Colonic mucosa (tissue), 4 donors: ENCODE measurements around the gene TNFAIP8. TPM values are rescaled to one million over a fixed set of nuclear protein-coding genes. Genes with fewer than 3 reads are reported as not detected.
"Not testable (repeated sequence)": the region's sequence is repeated elsewhere in the genome, so short reads cannot be mapped to it uniquely, and the experiment has no call there.

Experiments
- DNase-seq: peaks from one replicate; pipeline ENCODE4 v3.0.0-alpha.2; 2020
- H3K27ac ChIP-seq: fragments of 200-600 bp; one replicate; pipeline ENCODE4 v1.8.0; 2021
- H3K27me3 ChIP-seq: fragments of 200-600 bp; one replicate; pipeline ENCODE4 v1.8.0; 2021
- H3K36me3 ChIP-seq: fragments of 200-600 bp; one replicate; pipeline ENCODE4 v1.8.0; 2021
- H3K4me1 ChIP-seq: fragments of 200-600 bp; one replicate; pipeline ENCODE4 v1.8.0; 2021; ENCODE audit warnings: mild to moderate bottlenecking
- H3K4me3 ChIP-seq: fragments of 200-600 bp; one replicate; pipeline ENCODE4 v1.8.0; 2021
- H3K9ac ChIP-seq, 2 donors: one replicate each; pipeline ENCODE4 v1.7.0; 2013; ENCODE audit warnings: control low read depth in 2 of 2, low read depth in 2 of 2, low read length in 2 of 2
- H3K9me3 ChIP-seq: fragments of 200-600 bp; one replicate; pipeline ENCODE4 v1.8.0; 2021
- intact Hi-C: fragments of 100-400 bp; cut with DNase I; formaldehyde crosslinking; loops from one replicate; pipeline ENCODE4 v1.14.1; 2022
- total RNA-seq, 2 donors: library from RNA; stranded (reverse); fragmentation: NEBNext Ultra II Directional in 1 of 2; extraction: Animal tissue kit (Norgen Biotek cat#: 25700) in 1 of 2; gene quantifications; one replicate each; pipeline ENCODE4 v1.2.1, GENCODE V29; 2021
- TF ChIP-seq, protein P1 (sequence below): fragments of 200-600 bp; IDR thresholded peaks from one replicate; pipeline ENCODE4 v1.8.0; 2022; ENCODE audit warnings: antibody characterized with exemption, mild to moderate bottlenecking
- donor health status: healthy.
- donor health status: DM: no; HTN: no; CAD: no.
- donor health status: DM: no; HTN: no; CAD: no.

Gene TNFAIP8
- total RNA-seq, 2 donors from 2014 or later = 11.0 to 12.7 TPM

DNA sequence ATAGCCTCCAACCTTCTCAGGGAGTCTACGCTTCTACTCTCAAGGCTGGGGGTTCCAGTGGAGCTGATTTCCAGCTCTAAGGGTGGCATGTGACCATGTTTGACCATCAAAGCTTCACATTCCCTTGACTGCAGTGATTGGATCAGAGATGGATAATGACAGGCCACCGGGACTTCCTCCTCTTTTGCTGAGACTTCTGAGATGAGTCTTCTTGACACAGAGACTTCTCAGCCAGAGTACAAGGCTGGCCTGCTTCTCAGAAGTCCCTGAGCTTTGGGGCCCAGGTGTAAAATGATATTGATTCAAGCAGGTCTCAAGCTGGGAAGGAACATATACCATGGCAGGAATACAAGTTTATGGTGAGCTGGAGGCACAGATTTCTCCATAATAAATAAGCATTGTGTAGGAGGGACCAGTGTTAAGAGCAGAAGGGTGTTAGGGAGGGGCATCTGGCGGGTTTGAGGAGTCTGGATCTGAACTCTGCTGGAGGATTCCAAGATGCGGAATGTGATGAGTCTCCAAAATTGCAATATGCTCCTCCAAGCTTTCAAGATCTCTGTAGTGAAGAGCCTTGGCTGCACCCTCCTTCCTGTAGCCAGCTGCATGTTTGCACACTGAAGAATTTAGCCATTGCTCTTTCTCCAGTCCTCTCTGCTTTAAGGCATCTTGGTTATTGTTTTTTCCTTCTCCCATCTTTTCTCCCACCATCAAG lies 54.8 kb downstream of the TNFAIP8 start:
- no peaks in the 10 kb centered on the region for H3K4me1 ChIP-seq
- TF ChIP-seq, protein P1, sequence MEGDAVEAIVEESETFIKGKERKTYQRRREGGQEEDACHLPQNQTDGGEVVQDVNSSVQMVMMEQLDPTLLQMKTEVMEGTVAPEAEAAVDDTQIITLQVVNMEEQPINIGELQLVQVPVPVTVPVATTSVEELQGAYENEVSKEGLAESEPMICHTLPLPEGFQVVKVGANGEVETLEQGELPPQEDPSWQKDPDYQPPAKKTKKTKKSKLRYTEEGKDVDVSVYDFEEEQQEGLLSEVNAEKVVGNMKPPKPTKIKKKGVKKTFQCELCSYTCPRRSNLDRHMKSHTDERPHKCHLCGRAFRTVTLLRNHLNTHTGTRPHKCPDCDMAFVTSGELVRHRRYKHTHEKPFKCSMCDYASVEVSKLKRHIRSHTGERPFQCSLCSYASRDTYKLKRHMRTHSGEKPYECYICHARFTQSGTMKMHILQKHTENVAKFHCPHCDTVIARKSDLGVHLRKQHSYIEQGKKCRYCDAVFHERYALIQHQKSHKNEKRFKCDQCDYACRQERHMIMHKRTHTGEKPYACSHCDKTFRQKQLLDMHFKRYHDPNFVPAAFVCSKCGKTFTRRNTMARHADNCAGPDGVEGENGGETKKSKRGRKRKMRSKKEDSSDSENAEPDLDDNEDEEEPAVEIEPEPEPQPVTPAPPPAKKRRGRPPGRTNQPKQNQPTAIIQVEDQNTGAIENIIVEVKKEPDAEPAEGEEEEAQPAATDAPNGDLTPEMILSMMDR = no peak
- no peaks in the 10 kb centered on the region for H3K9me3 ChIP-seq
- intact Hi-C loops = loop anchor here (5.0 to 10.0 kb wide), 2 partner anchors 386 to 423 kb away; partner anchors contain the start of gene DTWD2
- H3K9ac ChIP-seq = no peak overlapping the region
- H3K36me3 ChIP-seq = no peaks in the 10 kb centered on the region
- H3K4me3 ChIP-seq = no peak overlapping the region
- no peaks in the 10 kb centered on the region for H3K27me3 ChIP-seq
- DNase-seq = no peak
- H3K27ac ChIP-seq = no peak overlapping the region

DNA sequence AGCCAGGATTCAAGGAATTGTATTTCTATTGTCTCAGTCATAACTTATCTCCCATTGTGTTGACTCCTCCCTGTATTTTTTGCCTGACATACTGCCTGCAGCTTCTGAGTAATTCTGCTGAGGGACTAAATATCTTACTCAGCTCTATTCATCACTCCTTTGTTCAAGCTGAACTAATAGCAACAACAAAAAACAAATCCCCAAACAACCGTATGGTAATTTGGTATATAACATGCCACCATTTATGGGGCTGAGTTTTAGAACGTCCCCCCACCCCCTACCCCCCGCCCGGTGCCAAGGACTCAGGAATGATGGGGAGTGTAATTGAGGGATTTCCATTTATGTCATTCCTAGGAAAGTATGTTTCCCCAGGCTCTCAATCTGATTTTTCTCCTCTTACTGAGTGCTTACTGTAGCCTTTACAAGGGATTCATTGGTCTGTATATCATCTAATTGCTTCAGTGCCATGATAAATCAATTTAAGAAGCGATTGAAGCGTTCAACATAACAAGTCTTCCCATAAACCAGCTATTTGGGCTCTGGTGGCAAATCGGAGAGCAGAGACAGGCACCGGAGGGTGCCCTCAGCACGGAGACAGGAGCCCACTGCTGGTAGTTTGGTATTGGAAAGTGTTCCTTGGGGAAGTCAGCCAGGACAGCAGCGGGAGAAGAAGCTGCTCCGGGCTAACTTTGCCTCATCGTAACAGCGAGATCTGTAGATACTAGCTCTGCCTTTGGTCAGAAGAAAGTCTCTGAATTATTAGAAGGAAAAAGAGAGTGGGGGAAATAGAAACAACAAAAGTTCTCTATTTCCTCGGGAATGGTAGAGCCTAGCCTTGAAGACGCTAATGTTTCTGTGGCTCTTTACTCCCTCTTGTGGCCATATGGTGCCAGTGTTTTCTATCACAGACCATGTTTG lies 55.8 kb downstream of the TNFAIP8 start:
- Histone ChIP-seq H3K4me3 (peak overlapping the region; percentile 36), H3K9ac (peak overlapping the region; percentile 48 to 90), H3K27ac (peak overlapping the region; percentile 45), H3K9me3 (no peaks in the 10 kb centered on the region), H3K4me1 (no peaks in the 10 kb centered on the region), H3K27me3 (no peaks in the 10 kb centered on the region), H3K36me3 (no peaks in the 10 kb centered on the region)
- TF ChIP-seq, protein P1 = peak; percentile 88
- DNase-seq = peak; percentile 76
- intact Hi-C loops = loop anchor here (5.0 to 10.0 kb wide), 2 partner anchors 387 to 424 kb away; partner anchors contain the start of gene DTWD2

DNA sequence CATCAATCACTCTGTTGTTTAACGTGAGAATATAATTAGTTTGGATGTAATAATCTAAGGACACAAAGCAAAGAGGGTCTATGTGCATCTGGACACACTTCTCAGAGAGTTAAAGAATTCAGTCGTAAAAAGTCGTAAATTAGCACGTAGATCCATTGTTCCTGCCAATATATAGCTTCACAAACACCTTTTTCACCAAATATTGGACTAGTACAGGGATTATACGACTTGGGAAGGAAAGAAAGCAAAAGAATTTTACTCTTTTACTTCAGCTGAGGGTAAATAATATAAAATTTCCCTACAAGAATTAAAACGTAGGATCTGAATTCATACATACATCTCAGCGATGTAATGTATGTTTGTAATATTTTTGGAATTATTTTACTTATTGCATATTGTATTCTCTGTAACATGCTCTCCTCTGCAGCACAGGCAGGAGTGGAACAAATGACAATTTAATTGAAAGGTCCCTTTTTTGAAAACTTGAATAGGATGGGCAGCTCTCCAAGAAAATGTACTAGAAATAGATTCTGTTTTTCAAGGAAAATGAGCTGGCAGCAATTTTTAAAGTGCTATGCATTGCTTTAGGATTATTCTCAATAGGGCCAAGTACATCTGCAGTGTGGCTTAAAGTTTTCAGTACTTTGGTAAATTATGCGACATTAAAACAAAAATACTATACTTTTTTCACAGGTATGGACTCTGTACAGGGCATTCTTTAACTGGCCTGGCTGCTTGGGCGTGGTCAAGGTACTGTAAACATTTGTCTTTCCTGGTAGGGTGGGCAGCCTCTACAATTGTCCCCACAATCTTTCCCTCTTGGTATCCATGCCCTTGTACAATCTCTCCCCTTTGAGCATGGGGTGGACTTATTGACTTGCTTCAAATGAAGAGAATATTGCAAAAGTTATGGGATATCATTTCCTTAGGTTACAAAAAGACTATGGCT lies 56.7 kb downstream of the TNFAIP8 start:
- DNase-seq = peak; percentile 61
- no peaks in the 10 kb centered on the region for H3K9me3 ChIP-seq
- H3K4me1 ChIP-seq = no peaks in the 10 kb centered on the region
- H3K9ac ChIP-seq = peak overlapping the region in 1 of 2 donors; percentile 90
- intact Hi-C loops = loop anchor here (5.0 to 10.0 kb wide), 2 partner anchors 388 to 425 kb away; partner anchors contain the start of gene DTWD2
- no peaks in the 10 kb centered on the region for H3K27me3 ChIP-seq
- no peaks in the 10 kb centered on the region for H3K36me3 ChIP-seq
- no peak overlapping the region for H3K27ac ChIP-seq
- H3K4me3 ChIP-seq = no peak overlapping the region
- TF ChIP-seq, protein P1 = no peak

DNA sequence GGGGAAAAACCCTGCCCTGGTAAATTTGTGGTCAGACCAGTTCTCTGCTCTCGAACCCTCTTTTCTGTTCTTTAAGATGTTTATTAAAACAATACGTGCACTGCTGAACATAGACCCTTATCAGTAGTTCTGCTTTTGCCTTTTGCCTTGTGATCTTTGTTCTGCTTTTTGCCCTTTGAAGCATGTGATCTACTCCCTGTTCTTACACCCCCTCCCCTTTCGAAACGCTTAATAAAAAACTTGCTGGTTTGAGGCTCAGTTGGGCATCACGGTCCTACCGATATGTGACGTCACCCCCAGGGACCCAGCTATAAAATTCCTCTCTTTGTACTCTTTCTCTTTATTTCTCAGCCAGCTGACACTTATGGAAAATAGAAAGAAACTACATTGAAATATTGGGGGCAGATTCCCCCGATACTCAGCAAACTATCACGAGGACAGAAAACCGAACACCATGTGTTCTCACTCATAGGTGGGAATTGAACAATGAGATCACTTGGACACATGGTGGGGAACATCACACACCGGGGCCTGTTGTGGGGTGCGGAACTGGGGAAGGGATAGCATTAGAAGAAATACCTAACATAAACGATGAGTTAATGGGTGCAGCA lies 58.4 kb downstream of the TNFAIP8 start:
- H3K27ac ChIP-seq, H3K4me1 ChIP-seq, H3K9me3 ChIP-seq, DNase-seq, H3K9ac ChIP-seq, H3K4me3 ChIP-seq, H3K36me3 ChIP-seq, H3K27me3 ChIP-seq: not testable (repeated sequence)
- intact Hi-C loops = loop anchor here (5.0 to 10.0 kb wide), 2 partner anchors 389 to 427 kb away; partner anchors contain the start of gene DTWD2

DNA sequence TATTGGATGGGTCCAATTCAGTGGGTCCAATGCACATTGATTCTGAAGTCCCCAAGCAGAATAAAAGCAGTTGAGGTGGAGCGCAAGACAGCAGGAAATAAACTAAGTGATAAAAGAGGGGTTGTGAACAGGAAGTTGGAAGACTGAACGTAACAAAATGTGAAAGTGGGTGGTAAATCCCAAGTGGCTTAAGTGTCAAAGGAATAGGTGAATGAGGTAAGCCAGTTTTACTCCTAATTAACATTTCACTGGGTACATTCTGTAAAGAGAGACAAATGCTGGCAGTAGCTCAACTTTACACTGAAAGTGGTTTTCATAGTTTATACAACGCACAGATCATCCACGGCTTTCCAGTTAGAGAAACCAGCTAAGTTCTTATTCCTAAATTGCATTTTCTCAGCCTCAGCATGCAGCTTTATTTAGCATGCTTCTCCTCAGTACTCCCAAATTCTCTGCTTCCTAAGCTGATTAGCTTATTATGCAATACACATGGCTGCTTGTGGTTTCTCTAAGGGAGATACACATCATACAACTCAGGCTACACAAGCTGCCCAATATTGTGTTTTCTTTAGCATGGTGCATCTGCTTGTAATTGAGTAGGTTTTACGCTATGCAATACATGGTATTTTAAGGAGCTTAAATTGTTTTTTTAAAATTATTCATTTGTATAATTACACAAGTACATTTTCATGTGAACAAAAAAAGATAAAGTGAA lies 62.2 kb downstream of the TNFAIP8 start:
- H3K36me3 ChIP-seq = no peaks in the 10 kb centered on the region
- TF ChIP-seq, protein P1 = no peak
- H3K27ac ChIP-seq = no peak overlapping the region
- no peaks in the 10 kb centered on the region for H3K9me3 ChIP-seq
- H3K4me1 ChIP-seq = no peaks in the 10 kb centered on the region
- DNase-seq = no peak
- no peaks in the 10 kb centered on the region for H3K27me3 ChIP-seq
- intact Hi-C loops = loop anchor here (10.0 kb wide), 1 partner anchor 393 kb away; no protein-coding TSS in a partner anchor
- no peak overlapping the region for H3K9ac ChIP-seq
- H3K4me3 ChIP-seq = no peak overlapping the region
